Activated CD4-positive, alpha-beta T cell treated with anti-CD3 and anti-CD28 coated beads, Interleukin-2, amount 50 U/mL, for 48 hours (primary cell): Measurements from ENCODE around the gene DYRK1B.
A peak's percentile ranks its signal among the peaks of the same experiment; 100 is the strongest.
"Not testable (repeated sequence)": the region's sequence is repeated elsewhere in the genome, so short reads cannot be mapped to it uniquely, and the experiment has no call there.

Source experiments
- DNase-seq, 2 experiments: peaks; one replicate each; pipeline ENCODE4 v3.0.0-alpha.2; 2020

Gene DYRK1B

GRCh38 chr19:39829702-39830275 lies 4.2 kb downstream of the DYRK1B start:
- no peak for DNase-seq

- DNase-seq, result no peak
Observed at GRCh38 chr19:39828654-39829032, 5.3 kb downstream of the DYRK1B start.

- DNase-seq, result no peak
Observed at GRCh38 chr19:39828015-39828653, 5.8 kb downstream of the DYRK1B start.

DNA sequence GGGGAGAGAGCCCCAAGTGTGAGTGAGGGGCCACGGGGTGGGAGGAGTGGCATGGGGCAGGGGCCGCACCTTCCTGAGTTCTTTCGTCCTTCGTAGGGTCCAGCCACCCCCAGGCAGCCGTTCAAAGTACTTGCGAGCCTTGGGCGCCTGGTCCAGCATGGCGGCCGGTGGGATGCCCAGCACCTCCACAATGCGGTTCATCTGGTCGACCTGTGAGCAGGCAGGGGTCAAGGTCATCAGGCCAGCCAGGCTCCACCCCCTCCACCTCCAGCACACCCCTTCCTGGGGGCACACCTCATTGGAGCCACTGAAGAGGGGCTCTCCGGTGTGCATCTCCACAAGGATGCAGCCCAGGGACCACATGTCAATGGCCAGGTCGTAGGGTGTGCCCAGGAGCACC lies 6.7 kb downstream of the DYRK1B start:
- no peak for DNase-seq

DNA sequence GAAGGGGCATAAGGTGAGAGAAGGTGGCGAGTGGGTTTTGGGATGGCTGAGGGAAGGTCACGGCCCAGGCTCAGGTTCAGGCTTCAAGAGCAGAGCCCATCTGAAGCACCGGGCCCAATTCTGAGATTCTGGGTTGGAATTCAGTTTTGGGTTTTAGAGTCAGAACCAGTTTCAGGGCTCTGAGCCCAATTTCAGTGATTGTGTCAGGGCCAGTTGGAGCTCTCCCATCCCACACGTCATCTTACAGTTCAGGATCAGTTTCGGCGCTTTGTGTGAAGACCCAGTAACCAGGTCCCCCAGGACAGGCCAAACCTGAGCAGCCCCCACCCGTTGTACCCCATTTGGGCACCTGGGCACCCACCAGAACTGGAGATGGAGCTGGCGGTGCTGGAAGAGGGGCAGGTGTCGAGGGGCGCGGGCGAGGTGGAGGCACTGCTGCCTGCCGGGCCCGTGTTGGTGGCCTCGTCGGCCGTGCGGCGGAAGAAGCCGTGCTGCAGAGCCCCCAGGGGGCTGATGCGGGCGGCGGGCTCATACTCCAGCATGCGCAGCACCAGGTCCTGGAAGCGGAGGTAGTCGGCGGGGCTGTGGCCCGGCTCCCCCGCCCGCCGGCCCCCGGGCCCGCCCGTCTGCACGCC lies 7.5 kb downstream of the DYRK1B start:
- DNase-seq, result no peak

- DNase-seq, result no peak
Observed at GRCh38 chr19:39825531-39826076, 8.4 kb downstream of the DYRK1B start.

DNA sequence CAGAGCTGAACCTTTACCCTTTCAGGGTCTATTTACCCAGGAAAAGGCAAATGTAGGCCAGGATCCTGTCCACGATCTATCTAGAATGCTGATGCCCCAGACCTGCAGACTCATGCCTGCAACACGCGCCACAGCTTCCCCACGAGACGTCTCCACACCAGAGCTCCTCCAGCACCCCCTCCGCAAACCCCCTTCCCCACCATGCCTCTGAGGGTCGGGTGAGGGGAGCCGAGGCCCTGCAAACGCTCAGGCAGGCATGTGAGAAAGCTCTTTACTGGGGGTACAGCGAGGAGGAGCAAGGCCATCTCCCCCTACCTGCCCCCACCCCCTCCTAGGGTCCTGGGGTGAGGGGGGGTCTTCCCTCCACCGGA lies 8.9 kb downstream of the DYRK1B start:
- DNase-seq, result no peak

DNA sequence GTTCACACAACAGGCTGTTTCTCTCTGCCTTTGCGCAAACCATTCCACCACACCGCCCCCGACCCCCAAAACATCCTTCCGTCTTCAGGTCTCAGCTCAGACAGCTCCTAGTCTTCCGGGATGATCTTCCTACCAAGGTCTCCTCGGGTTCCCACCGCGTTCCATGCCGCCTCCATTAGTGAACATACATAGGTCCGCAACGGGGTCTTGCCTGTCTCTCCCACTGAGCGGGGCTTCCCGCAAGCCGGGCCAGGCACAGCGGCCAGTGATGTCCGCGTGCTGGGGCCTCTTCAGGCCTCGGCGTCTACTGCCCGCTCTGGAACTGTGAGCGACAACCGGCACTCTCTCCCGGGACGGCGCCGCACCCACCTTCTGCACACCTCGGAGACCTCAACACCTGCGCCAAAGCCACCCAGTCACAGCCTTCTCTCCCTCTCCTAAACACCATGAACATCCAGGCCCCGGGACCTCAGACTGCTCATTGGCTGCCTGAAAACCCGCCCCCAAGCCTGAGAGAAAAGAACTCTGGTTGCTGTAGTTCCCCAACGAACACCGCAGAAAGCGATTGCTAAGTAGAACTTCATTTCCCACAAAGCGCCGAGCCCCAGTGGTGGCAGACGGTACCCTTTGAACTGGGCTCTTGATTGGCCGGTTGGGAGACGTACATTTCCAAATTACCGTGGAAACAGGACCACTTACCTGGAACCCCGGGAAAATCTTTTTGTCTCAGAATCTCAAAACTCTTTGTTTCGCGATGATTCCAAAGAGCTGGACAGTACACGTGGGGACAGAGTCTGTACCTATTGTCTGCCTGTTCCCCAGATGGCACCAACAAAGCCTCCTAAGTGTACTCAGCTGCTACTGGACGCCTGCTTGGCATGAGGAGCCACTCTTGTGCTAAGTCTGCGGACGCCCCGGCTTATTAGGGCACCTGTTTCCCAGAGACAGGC lies 9.5 kb downstream of the DYRK1B start:
- peak; percentile 87 to 91 for DNase-seq

DNA sequence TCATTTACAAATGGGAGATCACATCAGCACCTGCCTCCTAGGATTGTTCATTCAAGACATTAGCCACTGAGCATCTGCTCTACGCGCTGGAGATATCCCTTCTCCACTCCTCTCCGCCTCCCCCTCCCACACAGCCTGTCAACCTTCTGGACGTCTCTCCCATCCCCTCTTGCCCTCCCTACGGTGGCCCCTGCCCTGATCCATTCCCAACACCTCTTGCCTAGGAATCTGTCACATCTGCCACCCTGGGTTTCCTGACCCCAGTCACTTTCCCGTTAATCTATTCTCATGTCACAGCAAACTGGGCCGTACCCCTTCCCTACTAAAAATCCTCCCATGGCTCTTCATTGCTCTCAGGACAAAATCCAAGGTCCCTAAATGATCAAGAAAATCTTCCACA lies 10.3 kb downstream of the DYRK1B start:
- DNase-seq, result no peak

DNA sequence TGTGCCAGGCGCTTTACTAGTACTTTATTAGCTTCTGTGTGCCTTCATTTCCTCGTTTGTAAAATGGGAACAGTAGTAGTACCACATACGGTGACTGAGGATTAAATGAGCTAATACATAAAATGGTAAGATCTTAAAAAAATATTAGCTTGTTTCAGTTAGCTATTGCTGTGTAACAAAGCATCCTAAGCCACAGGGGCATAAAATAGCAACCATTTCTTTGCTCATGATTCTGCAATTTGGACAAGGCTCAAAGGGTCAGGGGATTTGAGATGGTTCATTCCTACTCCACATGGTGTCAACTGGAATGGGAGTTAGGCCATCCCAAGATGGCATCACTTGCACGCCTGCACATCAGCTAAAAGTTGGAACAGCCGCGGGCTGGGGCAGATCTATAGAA lies 13.3 kb downstream of the DYRK1B start:
- no peak for DNase-seq

GRCh38 chr19:39819786-39820185 lies 14.2 kb downstream of the DYRK1B start:
- DNase-seq, result no peak

DNA sequence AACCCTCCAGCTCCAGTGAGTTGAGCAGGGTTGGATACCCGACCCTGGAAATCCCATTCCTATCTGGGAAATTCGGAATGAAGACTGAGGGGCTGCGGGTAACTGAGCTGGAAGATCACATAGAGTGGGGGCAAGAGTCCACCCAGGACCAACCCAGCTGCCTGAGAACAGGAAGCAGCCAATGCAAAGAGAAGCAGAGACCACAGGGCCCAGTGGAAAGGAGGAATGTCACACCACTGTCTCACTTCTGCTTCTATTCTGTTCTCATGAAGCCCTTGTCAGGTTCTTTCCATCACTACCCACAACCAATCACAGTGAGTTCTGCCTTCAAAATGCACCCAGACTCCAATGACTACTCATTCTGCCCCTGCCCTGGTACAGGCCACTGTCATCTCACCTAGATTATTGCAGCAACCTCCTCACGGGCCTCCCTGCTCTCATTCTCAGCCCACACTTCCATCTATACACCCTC lies 15.3 kb downstream of the DYRK1B start:
- DNase-seq, result no peak

DNA sequence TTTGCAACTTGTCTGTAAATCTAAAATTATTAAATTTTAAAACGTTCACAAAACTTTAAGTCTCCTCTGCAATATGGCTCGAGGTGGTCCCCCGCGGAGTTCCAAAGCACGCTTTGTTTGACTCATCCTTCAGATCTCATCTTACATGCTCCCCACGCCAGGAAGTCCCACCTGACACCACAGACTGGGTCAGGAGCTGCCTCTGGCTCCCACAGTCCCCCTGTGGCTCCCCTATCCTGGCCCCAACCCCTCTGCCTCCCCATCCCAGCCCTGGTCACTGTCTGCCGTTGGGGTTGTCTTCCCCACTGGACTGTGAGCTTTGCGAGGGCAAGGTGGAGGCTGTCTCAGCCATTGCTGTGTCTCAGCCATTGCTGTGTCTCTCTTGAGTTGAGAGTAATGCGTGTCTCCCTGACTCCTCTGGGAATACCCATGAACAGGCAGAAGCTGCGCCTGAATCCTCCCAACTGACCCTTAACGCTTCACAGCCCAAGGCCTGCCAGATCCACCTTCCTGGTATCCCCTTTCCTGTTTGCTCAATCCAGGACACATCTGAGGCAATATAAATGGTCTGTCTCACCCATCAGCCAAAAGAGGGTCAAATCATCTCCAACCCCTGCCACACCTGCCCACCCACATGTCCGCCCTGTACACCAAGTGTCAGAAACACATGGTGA lies 15.9 kb downstream of the DYRK1B start:
- DNase-seq, result no peak

GRCh38 chr19:39816287-39817048 lies 17.5 kb downstream of the DYRK1B start:
- DNase-seq, result no peak

- DNase-seq, result no peak
Observed at GRCh38 chr19:39814595-39814994, 19.4 kb downstream of the DYRK1B start.

GRCh38 chr19:39814111-39814510 lies 19.9 kb downstream of the DYRK1B start:
- not testable (repeated sequence) for DNase-seq

DNA sequence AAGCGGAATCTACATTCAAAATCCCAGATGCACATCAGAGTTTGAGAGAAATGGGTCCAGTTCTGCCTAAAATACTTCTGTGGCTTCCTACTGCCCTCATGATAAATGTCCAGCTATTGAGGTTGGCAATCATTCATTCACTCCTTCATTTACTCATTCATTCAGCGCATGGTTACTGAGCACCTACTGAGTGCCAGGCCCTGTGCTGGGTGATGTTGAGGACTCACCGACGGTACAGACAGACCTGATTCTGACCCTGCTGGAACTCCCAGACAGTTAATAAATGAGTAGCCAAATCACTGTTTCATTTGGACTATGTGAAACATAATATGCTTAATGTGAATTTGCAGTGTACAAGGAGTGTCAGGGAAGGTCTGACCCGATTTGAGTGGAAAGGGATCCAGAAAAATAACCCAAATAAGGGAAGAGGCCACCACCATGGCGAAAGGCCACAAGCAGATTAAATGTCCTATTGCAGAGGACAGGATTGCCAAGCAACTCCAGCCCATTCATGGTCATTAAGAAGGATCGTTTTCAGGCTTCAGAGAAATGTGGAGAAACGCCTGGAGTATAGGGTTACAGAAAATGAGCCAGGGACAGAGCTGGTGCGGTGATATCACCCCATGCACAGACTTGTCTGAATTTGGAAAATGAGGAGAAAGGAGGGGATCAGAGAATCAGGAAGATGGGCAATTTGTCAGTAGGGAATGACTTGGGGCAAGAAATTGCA lies 20.5 kb downstream of the DYRK1B start:
- no peak for DNase-seq

DNA sequence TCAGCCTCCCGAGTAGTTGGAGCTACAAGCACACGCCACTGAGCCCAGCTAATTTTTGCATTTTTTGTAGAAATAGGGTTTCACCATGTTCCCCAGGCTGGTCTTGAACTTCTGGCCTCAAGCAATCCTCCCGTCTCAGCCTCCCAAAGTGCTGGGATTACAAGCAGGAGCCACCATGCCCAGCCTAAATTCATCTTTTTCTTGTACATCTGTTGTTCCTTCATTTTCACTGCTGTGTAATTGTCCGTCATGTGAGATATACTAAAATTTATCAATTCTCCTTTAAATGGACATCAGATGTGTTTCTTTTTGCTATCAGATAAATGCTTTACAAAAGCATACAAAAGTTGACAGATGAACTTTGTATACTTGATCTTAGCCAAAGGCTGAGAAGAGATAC lies 22.9 kb downstream of the DYRK1B start:
- no peak for DNase-seq

- no peak for DNase-seq
Observed at GRCh38 chr19:39810424-39810823, 23.5 kb downstream of the DYRK1B start.

- no peak for DNase-seq
Observed at GRCh38 chr19:39809368-39809767, 24.6 kb downstream of the DYRK1B start.

GRCh38 chr19:39808688-39809087 lies 25.3 kb downstream of the DYRK1B start:
- not testable (repeated sequence) for DNase-seq
